HG03095 (cell line): ENCODE results near the gene HPCAL1.
A peak's percentile ranks its signal among the peaks of the same experiment; 100 is the strongest.
"Not testable (repeated sequence)": the region's sequence is repeated elsewhere in the genome, so short reads cannot be mapped to it uniquely, and the experiment has no call there.

Source experiments
- ATAC-seq: cut with Tn5 transposase; IDR thresholded peaks from one replicate; pipeline ENCODE4 v1.9.1; 2021; ENCODE audit warnings: moderate library complexity; ENCODE audit not compliant: unreplicated experiment

The HPCAL1 gene

DNA sequence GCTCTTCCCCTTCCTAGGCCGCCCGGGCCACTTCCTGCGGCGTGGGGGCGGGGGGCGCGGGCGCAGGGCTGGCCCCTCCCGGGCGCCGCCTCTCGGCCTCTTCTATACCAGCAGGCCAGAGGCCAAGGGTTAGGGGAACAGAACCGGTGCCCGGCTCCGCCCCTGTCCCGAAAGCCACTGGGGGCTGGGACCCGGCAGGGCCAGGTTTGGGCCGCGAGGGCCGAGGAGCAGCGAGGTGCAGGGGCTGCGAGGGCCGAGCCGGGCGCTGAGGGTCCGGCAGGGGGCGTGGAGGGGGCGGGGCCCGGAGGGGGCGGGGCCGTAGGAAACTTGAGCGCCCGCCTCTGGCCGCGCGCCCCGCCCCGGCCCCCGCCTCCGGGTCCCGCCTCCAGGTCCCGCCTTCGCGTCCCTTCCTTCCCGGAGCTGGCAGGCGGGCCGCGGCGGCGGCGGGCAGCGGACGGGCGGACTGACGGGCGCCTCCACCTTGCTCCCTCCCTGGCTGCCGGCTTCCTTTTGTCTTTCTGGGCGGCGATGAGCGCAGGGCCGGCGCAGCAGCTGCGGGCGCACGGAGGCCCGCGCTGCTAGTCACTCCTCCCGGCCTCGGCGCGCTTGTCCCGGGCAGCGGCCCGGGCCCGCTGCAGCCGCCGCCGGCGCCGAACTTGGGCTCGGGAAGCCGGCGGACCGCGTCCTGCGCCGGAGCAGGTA, at the start of gene HPCAL1:
Gene HPCAL1, plus strand, starts transcription at position 426 of the 702 bp plus-strand sequence. CDS start 116,854 bp downstream, outside the sequence.
- peak; percentile 77 for ATAC-seq

DNA sequence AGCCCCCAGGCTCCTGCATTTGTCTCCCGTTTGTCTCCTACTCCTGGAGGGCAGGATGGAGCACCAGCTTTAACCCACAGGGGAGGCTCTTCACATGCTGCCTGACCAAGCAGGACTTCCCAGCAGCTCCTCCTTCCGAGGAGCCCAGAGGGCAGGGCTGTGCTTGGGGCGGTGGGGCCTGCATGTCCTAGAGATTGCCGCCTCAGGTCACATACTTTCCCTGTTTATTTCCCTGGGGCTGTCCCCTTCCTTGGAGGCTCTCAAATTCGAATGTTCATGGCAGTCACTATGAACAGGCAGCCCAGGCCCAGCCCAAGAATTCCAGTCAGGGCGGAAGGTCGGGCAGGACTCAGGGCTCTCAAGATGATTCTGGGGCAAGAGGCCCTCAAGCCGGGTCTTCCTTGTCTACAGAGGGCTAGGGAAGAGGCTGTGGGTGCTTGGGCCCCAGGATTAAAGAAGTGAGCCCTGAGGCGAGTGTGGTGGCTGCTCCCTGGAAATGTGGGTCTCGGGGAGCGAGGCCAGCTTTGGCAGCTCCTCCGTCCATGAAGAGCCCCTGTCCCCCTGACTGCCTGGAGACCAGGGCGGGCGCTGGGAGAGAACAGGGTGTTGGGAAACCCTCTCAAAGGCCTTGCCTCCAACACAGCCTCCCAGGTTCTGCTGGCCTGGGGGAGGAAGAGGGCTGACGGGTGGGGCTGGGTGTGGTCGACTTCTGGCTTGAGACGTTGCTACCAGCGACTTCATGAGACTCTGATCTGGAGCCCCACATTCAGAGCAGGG, 48.9 kb upstream of the HPCAL1 start:
- no peak for ATAC-seq

DNA sequence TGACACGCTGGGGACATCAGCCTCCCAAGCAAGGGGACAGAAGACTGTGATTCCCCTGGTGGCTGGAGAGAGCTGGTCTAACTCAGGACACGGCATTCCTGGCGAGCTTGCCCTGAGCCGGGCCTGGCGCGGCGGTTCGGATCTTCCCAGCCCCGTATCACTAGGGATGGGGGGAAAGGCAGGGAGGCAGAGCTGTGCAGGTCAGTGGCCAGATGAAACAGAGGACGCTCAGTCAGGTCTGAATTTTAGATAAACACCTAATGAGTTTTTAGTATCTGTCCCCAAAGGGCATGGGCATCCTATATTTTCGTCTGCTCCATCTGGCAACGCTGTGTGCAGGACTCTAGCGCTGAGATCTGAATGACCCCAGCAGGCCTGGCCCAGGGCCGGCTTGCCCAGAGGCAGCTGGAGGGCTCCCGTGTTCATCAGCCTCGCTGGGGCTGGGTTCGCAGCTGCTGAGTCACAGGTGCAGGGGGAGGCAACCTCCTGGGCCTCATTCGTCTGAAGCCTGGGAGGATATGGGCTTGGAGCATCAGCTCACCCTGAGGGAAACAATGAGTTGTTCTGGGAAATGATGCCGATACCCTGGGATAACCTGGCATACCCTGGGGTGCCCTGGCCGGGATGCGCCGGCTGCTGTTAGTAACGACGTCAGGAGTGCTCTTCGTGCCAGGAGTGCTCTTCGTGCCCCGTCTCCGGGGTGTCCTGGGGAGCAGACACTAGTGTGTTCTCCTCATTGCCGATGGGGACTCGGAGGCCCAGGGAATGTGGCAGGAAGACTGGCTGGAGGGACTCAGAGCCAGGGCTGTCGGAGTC, 48.1 kb upstream of the HPCAL1 start:
- no peak for ATAC-seq

DNA sequence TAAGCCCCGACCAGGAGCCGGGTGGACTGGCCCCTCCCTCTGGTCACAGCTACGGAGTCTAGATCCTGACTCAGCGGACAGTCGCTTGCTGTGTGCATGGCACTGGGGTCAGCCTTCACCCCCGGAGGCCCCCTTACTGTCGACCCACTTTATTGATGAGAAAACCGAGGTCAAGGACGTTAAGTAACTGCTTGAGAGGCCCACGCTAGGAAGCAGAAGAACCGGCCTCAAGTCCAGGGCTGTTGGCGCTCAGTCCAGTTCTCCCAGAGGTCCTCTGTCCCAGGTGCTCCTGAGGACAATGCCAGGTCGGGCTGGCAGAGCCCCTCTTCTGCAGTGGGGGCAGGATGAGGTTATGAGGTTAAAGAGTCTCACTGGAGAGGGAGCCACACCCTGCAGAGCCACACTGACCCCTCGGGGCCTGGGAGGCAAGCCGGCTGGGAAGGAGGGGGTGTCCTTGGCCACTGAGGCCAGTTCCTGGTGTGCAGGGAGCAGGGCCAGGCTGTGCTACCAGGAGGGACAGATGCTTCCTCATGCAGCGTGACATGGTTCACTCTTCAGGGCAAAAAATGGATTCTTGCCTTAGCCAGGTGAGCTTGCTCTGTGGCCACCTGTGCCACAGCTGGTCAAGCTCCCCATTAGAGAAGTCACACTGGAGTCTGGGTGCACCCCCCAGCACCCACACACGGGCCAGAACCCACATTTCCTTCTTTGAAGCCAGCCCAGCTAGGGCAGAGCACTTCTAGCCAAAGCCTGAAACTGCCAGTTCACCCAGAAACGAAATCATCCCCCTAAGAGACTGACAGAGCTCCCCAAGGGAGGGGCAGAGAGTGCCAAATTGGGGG, 47.3 kb upstream of the HPCAL1 start:
- no peak for ATAC-seq

DNA sequence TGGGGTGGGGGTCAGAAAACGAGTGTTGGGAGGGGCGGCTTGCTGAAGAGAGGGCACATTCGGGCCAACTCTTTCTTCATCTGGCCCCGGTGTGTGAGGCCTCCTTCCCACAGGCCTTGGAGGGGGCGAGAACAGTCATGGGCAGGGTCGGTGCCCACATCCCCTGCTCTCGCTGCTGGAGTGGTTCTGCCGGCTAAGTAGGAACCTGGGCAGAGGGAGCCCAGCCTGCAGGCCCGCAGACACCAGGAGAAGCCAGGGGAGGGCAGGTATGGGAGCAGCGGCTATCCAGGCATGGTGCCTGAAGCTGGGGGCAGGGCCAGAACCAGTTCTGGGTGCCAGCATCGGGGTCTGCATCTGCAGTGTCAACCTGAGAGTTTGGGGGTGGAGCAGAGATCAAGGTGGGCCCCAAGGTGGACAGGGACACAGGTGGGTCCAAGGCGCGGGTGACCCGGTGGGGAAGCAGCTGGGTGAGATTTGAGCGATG, 46.6 kb upstream of the HPCAL1 start:
- no peak for ATAC-seq

DNA sequence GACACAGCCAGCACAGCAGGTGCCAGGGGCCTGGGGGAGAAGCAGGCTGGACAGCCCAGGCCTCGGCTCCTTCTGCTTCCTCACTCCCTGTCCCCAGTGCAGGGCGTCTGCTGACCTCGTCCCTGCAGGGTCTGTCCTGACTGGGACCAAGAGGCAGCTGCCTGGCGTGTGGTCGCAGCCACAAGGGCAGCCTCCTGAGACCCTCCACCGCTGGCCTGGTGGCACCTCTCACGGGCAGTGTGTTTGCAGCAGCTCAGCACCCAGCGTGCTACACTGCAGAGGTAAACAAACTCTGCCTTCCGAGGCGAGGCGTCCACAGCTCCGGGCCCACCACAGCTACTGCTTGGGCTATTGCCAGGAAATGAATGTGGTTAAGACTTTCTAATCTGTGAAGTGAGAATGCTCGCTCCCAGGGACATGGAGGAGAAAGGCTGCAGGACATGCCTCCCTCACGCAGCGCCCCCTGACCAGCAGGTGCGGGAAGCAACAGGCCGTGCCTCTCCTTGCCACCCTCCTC, 46.1 kb upstream of the HPCAL1 start:
- no peak for ATAC-seq

DNA sequence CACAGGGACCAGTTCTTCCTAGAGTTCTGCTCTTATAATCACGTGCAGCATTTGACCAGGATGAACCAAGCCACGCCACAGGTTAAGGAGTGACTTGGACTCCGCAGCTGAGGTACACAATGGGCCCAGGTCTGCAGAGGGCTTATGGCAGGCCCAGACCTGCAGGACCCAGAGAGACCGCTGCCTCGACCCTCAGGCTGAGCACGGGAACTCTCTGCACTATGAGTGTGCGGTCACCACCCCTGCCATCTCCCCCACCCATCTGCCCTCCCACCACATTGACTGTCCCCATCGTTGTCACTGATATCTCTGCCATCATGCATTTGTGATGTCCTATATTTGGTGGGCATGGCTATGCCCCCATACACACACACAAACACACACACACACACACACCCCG, 45.7 kb upstream of the HPCAL1 start:
- no peak for ATAC-seq

DNA sequence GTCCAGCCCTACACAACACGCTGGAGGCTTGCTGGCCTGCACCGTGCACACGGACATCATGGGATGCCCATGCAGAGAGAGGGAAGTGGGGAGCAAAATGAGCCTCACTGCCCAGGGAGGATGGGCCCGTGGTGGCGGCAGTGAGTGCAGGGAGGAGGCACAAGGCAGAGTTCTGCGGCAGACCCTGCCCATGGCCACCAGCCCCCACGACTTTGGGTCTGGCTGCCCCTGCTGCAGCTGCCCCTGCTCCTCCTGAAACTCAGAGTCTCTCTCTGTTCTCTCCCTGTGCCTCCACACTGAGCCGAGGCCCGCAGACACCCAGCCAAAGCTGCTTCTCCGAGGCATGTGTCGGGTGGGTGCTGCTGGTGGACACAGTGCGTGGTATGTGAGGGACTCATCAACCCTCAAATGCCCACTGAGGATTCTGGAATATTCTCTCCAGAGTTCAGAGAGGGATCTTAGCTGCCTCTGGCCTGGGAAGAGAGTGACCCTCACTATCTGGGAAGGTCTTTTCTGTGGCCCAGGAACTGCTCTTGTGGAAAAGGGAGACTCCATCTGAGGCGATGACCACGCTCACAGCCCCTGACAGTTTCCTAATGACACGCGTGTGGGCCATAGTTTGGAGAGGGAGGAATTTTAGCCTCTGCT, 45.1 kb upstream of the HPCAL1 start:
- no peak for ATAC-seq

DNA sequence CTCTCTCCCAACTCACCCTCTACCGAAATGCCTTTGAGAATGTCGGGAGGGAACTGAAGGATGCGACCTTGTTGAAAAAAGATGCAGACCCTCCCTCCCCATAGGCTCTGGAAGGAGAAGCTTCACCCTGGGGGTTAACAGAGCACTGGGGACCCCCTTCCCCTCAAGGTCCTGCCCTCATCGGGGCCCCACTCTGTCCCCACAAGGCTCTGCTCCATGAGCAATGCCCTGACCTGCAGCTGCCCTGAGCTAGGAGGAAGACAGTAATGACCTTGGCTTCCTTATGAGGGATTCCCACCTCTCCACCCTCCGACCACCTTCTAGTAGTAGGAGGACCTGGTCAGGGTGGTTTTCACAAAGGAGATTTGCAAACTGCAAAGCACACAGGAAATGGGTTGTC, 44.4 kb upstream of the HPCAL1 start:
- no peak for ATAC-seq

DNA sequence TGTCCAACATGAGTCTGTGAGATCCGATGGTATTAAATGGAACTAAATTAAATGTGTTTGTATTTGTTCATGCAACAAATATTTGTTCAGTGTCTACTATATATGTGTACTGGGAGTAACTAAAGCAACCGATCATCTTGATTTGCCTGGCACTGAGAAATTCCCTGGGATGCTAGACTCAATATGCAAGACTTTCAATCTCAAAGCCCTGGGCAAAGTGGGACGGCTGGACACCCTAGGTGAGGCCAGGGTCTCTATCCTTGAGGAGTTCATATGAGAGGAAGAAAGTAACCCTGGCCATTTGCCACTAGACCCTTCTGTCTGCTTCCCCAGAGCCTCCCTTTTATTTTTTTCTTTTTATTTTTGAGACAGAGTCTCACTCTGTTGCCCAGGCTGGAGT, 44.0 kb upstream of the HPCAL1 start:
- ATAC-seq, result no peak

DNA sequence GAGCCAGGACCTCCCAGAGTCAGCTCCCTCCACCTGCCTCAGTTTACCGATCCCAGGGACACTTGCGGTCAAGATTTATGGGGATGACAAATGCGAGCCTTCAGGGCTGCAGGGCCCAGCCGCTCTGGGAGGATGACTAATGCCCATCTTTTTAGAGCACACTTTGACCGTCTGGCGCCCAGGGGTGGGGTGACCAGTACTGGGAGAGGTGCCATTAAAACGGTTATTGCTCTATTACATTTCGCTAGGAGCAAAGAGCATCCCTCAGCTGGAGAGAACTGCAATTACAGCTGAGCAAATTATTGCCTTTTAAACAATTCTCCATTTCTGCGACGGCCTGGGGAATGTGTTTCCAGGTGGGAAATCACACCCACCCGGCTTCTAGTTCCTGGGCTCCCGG, 42.6 kb upstream of the HPCAL1 start:
- no peak for ATAC-seq

DNA sequence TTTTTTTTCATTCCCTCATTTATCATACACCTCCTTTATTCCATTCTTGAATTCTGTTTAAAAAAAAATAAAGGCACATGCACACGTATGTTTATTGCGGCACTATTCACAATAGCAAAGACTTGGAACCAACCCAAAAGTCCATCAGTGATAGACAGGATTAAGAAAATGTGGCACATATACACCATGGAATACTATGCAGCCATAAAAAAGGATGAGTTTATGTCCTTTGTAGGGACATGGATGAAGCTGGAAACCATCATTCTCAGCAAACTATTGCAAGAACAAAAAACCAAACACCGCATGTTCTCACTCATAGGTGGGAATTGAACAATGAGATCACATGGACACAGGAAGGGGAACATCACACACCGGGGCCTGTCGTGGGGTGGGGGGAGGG, 39.2 kb upstream of the HPCAL1 start:
- not testable (repeated sequence) for ATAC-seq

DNA sequence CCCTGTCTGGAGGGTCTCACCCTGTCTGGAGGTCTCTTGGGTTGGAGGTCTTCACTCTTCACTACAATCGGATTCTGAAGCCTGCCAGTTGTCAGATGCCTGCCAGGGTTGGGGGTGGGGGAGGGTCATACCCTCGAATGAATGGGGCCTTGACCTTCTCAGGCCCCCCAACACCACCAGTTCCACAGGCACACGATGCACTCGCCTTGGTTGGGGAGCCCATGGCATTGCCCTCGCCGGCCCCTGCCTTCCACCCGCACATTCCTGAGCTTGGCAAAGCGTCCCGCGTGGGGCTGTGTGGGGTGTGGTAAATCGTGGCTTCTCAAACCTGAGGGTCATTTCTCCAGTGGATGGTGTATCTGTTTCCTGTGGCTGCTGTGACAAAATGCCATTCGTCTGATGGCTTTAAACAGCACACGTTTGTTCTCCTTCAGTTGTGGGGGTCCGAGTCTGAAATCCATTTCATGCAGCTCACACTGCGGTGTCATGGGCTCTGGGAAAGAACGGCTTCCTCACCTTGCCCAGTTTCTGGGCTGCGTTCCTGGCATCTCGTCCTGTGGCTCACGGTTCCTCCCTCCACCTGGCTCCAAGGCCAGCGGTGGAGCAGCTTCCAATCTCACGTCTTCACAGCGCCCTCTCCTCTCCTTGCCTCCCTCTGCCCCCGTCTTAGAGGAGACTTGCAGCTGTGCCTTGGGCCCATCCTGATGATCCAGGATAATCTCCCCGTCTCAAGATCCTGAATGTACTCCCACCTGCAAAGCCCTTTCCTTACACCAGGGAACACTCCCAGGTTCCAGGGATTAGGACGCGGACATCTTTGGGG, 38.0 kb upstream of the HPCAL1 start:
- ATAC-seq, result no peak

DNA sequence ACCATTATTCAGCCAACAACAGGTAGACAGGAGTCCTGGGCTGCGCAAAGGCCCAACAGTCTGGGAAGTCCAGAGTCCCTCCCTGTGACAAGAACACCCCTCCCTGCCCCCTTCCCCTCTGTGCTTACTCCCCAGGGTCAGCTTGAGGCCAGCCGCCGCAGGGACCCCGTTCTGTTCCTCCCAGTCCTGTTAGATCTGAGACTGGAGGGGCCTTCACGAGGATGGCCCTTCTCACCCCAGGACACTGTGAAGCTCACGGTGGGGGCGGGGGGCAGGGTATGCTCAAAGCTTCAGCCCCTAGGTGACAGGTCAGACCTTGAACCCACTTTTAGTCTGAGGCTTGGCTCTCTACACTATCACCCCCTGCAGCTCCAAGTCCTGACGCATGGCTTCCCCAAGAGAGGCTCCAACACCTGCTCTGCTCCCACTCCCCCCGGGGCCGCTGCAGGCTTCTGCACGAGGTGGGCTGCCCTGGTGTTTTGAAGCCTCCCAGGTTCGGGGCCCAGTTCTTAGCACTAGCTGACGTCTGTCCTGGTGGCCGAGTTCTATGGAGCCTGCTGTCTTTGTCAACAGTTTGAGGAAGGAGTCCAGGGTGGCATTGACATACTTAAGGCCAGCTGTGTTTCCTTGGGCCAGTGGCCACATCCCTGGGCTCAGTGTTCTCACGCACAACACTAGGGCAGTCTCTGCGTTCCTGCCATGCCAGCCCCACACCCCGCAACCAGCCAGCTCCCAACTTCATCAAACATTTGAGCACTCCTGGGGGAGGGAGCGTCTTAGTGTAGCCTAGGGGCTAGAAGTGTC, 37.2 kb upstream of the HPCAL1 start:
- no peak for ATAC-seq

DNA sequence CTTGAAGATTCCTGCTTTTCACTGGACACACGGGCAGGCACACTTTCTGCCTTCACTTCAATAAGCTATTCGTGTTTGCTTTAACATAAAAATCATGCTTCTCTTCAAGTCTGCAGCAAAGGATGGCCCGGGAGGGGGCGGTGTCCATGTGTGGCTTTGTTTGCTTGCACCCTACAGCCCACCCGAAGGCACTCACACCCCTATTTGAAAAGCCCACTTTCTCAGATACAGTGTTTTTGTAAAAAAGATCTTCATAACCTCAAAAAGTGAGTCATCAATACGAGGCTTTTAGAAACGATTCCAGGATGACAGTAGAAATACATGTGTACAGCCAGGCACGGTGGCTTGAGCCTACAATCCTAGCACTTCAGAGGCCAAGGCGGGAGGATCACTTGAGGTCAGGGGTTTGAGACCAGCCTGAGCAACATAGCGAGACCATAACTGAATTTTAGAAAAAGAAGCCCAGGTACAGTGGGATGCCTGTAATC, 36.5 kb upstream of the HPCAL1 start:
- no peak for ATAC-seq

DNA sequence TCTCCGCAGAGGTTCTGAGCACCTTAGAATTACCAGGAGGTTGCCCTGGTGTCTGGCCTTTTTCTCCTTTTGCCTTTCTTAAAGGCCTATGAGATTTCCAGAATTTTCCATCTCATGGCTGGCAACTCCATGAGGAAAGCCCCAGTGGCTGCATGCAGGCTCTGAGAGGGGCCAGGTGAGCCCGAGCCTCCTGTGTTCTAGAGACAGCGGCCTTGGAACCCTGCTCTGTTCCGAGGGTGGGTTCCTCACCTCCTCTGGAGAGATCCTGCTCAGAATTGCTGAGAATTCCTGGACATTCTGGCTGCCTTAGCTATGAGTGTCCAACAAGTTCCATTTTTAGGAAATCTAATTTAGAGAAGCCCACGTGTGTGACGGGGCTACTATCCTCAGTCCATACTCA, 35.7 kb upstream of the HPCAL1 start:
- ATAC-seq, result no peak

DNA sequence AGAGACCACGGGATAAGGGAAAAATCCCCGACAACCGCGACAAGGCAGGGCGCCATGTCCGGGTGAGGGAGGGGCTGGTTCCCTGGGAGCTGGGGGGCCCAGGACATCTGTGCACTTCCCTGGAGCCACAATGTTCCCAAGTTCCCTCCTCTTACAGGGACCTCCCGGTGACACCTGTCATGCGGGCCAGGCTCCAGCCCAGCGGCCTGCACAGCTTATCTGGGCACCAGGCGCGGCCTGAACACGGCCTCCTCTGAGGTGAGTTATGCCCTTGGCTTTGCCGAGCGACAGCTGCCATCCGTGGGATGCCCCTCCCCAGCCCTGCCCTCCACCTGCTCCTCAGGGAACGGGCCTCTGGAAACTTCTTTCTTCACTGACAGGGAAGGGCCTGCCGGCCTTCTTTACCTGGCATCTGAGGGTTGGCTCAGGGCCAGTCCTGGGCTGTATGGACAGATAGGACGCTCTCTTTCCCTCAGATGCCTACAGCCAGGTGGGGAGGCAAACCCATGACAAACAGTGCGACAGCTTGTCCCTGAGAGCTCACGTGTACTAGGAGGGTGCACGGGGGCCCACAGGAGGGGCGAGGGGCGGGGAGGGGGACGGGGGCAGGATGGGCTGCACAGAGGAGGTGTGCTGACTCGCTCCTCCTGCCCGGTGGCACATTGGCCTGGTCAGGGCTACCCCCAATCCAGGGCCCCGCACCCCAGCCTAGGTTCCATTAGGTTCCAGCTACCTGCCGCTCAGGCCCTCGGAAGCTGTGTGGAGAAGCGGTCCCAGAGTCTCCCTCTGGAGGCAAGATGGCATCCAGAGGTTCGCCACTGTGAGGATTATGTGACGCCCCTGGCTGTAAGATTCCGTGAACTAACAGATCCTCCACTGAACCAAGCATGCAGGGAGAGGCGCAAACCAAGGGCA, 34.9 kb upstream of the HPCAL1 start:
- no peak for ATAC-seq
